OCI-LY1 (cell line): ENCODE results near the gene SGCD.

Experiments used
- CTCF ChIP-seq: fragments of 200-600 bp; sonication (generic), shearing (Covaris generic); IDR thresholded peaks from 2 replicates; pipeline ENCODE4 v1.5.1; 2017; ENCODE audit warnings: mild to moderate bottlenecking, antibody characterized with exemption, low read length, moderate library complexity, mixed read lengths
- EZH2 ChIP-seq: fragments of 200-600 bp; sonication (generic), shearing (Covaris generic); IDR thresholded peaks from 2 replicates; pipeline ENCODE4 v1.8.0; 2017; ENCODE audit warnings: borderline replicate concordance, mixed run types, mild to moderate bottlenecking, antibody characterized with exemption, low read length, moderate library complexity, mixed read lengths

GRCh38 chr5:156376751-156377150, 49.8 kb downstream of the SGCD start:
- no peak for TF ChIP-seq CTCF
- no peak for TF ChIP-seq EZH2
